CD4-positive, alpha-beta T cell treated with Interleukin-1 beta for 1 hour (primary cell): ENCODE measurements around the gene EHF.
"Not testable (repeated sequence)": the region's sequence is repeated elsewhere in the genome, so short reads cannot be mapped to it uniquely, and the experiment has no call there.

Source experiments
- DNase-seq, 2 donors: peaks; one replicate each; pipeline ENCODE4 v3.0.0-alpha.2; 2020 to 2022

EHF gene

DNA sequence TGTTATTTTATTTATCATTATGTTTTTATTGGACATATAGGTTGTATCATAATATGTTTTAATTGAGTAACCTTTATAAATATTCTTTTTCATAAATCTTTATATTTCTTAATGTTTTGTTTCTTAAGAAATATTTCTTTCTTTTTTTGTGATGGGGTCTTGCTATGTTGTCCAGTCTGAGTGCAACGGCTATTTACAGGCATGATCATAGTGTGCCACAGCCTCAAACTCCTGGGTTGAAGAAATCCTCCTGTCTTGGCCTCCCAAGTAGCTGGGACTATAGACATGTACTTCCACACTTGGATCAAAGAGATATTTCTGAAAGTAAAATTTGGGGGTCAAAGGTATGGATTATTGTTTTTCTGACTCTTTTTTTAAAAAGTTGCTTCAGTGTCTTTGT, 53.1 kb downstream of the EHF start:
- DNase-seq: no peak

DNA sequence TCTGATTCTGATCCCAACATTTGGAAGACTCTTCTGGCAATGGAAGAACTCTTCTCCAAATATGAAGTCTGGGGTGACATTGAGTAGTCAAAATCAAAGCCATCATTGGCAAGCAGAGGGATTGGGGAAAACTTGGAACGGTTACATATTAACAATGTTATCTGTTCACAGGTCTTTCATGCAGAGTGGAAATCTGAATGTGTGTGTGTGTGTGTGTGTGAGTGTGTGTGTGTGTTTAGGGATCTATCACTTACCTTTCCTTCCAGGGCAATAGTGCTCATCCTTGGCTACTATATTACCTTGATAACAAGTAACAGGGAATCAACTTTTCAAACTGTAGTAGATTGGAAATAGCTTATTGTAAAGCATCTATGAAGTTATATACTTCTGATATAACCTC, 55.3 kb downstream of the EHF start:
- no peak for DNase-seq

DNA sequence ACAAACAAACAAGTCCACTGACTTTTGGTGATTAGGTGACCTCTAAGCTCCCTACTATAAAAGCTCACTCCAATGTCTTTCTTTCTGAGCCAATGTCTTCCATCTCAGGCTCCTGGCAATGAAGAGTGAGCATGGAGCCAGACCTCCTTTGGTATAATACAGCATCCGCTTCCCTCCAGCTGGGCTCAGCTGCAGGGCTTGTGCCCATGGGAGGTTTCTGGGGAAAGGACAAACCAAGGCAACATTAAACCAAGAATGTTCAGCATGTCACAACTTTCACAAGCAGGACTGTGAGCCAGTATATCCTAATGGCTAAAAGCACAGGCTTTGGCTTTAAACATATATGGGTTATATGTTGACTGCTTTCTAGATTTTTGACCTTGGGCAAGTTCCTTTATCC, 58.8 kb downstream of the EHF start:
- no peak for DNase-seq

DNA sequence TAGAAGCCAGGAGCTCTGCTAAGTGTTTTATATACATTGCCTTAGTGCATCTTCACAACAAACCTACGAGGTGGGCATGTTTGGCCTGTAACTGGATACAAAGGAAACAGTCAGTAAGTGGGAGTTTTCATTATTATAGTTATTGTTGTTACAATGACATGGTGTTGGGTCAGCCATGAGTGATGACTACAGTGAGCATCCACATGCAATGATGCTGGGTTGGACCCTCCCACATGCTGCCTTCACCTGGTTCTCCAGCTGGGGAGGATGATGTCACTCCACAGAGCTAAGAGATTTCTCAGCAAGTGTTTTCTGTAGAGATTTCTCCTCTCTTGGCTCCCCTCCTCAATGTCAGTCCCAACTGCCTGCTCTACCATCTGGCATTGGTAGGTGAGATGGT, 59.3 kb downstream of the EHF start:
- no peak for DNase-seq

DNA sequence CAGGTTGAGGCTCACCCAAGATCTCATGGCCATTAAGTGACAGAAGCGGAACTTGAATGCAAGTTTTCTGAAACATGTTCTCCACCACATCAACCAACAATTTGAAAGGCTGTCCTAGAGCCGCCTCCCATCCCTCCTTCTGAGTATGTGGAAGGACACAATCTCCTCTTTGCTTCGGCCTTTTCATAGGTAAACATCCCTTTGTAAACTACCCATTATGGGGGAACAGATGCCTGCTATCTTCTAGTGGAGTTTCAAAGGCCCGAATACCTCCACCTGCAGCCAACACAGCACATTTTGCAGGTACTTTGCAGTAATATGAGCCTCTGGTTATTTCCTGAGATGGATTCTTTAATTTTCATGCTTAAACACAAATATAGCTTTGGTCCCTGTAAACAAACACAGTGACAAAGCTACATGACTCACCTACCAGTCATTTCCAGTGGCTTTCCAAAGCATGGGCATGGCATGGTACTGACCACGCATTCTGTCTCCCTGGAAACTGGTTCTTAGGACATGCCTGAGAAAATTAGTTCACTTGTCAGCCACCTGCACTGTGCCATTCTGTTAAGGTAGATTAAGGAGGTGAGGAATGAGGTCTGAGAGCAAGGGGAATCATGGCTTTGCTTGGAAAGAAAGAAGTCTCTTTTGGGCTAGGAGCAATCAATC, 60.2 kb downstream of the EHF start:
- no peak for DNase-seq

DNA sequence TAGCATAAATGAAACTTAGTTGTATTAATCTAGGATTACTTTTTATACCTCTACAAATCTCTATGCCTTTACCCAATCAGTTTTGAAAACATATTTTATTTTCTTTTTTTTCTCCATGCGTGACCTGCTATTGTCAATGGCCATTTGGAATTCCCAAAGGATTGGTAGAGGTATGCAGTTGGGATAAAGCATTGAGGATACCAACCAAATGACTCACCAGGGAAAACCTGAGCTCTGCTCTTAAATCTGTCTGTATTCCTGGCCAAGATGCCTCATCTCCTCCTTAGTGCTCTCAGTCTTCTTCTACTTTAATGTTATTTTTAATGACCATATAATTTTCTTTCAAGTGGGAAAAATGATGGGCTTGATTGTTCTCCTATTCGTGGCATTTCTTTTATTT, 61.9 kb downstream of the EHF start:
- no peak for DNase-seq

DNA sequence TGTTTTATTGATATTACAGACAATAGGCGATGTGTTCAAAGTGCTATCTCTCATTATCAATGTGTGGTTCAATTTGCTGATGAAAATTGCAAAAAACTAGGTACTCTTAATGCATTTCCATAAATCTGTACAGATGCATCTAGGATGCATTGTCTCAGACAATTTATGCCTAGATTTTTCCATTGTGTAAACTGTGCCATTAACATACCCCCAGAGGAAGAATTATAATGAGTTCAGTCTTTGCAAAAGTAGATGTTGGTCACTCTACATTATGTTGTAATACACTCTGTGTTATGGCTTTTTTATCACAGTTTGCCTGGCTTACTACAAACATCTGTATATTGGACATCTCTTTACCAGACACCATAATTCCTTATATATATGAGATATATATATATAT, 62.5 kb downstream of the EHF start:
- DNase-seq: no peak

DNA sequence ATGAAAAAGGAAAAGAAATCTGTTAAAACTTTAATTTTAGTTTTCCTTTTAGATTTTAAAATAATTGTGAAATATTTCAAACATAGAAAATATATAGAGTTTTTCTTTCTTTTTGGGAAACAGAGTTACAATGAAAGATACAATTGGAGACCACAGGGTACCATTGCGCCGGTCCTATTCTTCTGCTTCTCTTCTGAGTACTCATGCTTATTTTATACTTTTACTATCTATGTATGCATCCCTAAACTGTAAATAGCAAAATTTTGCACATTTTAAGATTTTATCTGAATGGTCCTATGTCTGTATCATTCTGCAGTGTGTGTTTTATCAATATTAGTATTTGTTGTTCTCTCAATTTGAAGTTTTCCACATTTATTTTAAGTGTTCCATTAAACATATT, 65.0 kb downstream of the EHF start:
- no peak for DNase-seq

DNA sequence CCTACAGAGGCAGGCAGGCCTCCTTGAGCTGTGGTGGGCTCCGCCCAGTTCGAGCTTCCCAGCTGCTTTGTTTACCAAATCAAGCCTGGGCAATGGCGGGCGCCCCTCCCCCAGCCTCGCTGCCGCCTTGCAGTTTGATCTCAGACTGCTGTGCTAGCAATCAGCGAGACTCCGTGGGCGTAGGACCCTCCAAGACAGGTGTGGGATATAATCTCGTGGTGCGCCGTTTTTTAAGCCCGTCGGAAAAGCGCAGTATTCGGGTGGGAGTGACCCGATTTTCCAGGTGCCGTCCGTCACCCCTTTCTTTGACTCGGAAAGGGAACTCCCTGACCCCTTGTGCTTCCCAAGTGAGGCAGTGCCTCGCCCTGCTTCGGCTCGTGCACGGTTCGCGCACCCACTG, 71.4 kb downstream of the EHF start:
- DNase-seq: not testable (repeated sequence)

DNA sequence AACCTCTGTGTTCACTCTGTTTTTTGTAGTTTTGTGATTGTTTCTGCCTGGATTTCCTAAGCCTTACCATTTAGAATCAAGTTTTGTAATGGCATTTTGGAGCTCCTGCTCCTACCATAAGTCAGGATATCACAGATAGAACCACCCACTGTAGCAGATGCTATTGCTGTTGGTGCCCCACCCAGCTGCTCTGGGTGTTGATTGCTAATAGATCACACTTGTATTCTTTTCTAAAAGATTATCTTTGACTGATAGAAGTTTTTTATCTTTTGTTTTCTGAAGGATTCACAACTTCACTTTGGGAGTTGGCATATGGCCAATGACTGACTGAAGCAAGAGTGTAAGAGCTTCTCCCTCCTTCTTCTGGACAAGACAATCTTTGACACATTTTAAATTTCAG, 76.0 kb downstream of the EHF start:
- no peak for DNase-seq

DNA sequence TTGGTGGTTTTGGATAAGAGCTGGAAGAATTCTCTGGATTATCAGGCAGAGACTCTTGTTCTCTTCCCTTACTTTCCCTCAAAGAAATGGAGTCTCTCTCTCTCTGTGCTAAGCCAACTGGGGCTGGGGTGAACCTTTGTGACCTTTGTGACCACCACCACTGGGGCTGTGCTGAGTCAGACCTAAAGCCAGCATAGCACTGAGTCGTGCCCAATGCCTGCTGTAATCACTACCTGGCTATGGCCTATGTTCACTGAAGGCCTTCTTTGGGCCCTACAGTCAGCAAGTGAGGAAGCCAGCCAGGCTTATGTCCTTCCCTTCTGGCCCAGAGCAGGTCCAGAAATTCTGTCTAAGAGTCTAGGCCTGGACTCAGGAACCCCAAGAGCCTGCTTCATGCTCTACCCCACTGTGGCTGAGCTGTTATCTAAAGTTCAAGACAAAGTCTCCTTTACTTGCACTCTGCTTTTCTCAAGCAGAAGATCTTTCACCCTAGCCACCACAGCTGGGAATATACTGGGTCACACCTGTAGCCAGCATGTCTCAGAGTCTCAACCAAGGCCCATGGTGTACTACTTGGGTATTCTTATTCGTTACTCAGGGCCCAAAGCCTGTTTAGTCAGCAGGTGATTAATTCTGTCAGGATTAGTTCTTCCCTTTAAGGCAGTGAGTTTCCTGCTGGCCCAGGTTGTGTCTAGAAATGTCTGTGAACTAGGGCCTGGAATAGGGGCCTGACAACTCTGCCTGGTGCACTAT, 86.0 kb downstream of the EHF start:
- no peak for DNase-seq

DNA sequence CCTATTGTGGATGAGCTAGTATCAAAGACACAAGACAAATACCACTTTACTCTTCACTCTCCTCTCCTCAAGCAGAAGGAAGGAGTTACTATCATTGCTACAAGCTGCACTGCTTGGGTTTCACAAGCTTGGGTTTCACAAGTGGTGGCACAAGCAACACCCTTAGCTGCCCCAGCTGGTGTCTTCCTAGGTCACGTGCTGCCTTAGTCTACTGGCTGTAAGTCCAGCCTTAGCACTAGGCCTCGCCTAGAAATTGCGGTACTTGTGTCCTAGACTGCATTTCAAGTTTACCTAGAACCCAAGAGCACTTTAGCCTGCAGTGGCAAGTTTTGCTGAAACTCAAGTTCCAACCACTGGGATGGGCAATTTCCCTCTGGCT, 86.6 kb downstream of the EHF start:
- peak; percentile 6 to 18 for DNase-seq
